Calu3 (cell line): Measurements from ENCODE around the gene CFAP44. TPM values are rescaled to one million over a fixed set of nuclear protein-coding genes. Genes with fewer than 3 reads are reported as not detected.
"Not testable (repeated sequence)": the region's sequence is repeated elsewhere in the genome, so short reads cannot be mapped to it uniquely, and the experiment has no call there.

Source experiments
- BruUV-seq: library from RNA; stranded (reverse); fragments of 400-500 nt; replicated peaks from 2 replicates; lab custom pipeline; 2021; lab: Mats Ljungman, UMichigan
- CTCF ChIA-PET: fragments of 300-600 bp; sonication (Branson Sonifier 250); formaldehyde crosslinking; loops from one replicate; lab custom pipeline; 2022; ENCODE audit warnings: antibody characterized with exemption; lab: Charles Lee
- DNase-seq: peaks from one replicate; pipeline ENCODE4 v3.0.0; 2022
- H3K27ac Mint-ChIP-seq: one replicate; pipeline ENCODE4 v1.8.0; 2022; ENCODE audit warnings: mixed read lengths; ENCODE audit not compliant: unreplicated experiment
- H3K27me3 Mint-ChIP-seq: one replicate; pipeline ENCODE4 v1.8.0; 2022; ENCODE audit warnings: mixed read lengths; ENCODE audit not compliant: unreplicated experiment
- H3K36me3 Mint-ChIP-seq: one replicate; pipeline ENCODE4 v1.8.0; 2022; ENCODE audit warnings: mild to moderate bottlenecking, moderate library complexity, mixed read lengths; ENCODE audit not compliant: insufficient read depth, unreplicated experiment
- H3K4me1 Mint-ChIP-seq: one replicate; pipeline ENCODE4 v1.8.0; 2022; ENCODE audit warnings: mild to moderate bottlenecking, low read depth, mixed read lengths; ENCODE audit not compliant: unreplicated experiment
- H3K4me3 Mint-ChIP-seq: one replicate; pipeline ENCODE4 v1.8.0; 2022; ENCODE audit warnings: mild to moderate bottlenecking, low read depth, moderate library complexity, mixed read lengths; ENCODE audit not compliant: unreplicated experiment
- H3K9me3 Mint-ChIP-seq: one replicate; pipeline ENCODE4 v1.8.0; 2022; ENCODE audit warnings: low read depth, mixed read lengths; ENCODE audit not compliant: unreplicated experiment
- CTCF ChIP-seq: fragments of 200-600 bp; IDR thresholded peaks from one replicate; pipeline ENCODE4 v1.8.0; 2022; ENCODE audit warnings: antibody characterized with exemption; ENCODE audit not compliant: unreplicated experiment
- intact Hi-C: fragments of 100-400 bp; cut with micrococcal nuclease; formaldehyde crosslinking; loops from one replicate; pipeline ENCODE4 v1.10.0; 2022; ENCODE audit not compliant: unreplicated experiment
- total RNA-seq: library from RNA; stranded (reverse); gene quantifications from 2 replicates; pipeline ENCODE4 v1.2.3, GENCODE V29; 2022

CFAP44 gene
- total RNA-seq, 1 experiment from 2014 or later = 13.1 TPM

- no peaks in the 10 kb centered on the region for H3K4me1 Mint-ChIP-seq
- intact Hi-C loops = no loop called here
- no peak overlapping the region for H3K4me3 Mint-ChIP-seq
- no peak overlapping the region for H3K27ac Mint-ChIP-seq
- no TSS peak for BruUV-seq
- DNase-seq = no peak
- no peak for TF ChIP-seq CTCF
- CTCF ChIA-PET = no interaction called here
- H3K27me3 Mint-ChIP-seq = no peaks in the 10 kb centered on the region
- H3K9me3 Mint-ChIP-seq = peaks cover 2% of the 10 kb centered on the region
- H3K36me3 Mint-ChIP-seq = peaks cover 8% of the 10 kb centered on the region
Observed at GRCh38 chr3:113461488-113461887, 20.2 kb upstream of the CFAP44 start.

GRCh38 chr3:113458554-113458953 is 17.3 kb upstream of the CFAP44 start:
- H3K36me3 Mint-ChIP-seq, BruUV-seq, H3K27me3 Mint-ChIP-seq, H3K4me1 Mint-ChIP-seq, intact Hi-C loops, DNase-seq, H3K9me3 Mint-ChIP-seq, H3K27ac Mint-ChIP-seq, H3K4me3 Mint-ChIP-seq: not testable (repeated sequence)
- CTCF ChIA-PET = interaction anchor here (0.5 kb wide), 1 partner anchor 230 kb away, joined by 3 read pairs; no protein-coding TSS in a partner anchor

GRCh38 chr3:113455446-113455845 is 14.2 kb upstream of the CFAP44 start:
- BruUV-seq = no TSS peak
- CTCF ChIA-PET = no interaction called here
- DNase-seq = no peak

GRCh38 chr3:113454630-113455029 is 13.3 kb upstream of the CFAP44 start:
- no peak for TF ChIP-seq CTCF
- H3K9me3 Mint-ChIP-seq = no peaks in the 10 kb centered on the region
- intact Hi-C loops = no loop called here
- no peaks in the 10 kb centered on the region for H3K4me1 Mint-ChIP-seq
- H3K36me3 Mint-ChIP-seq = peaks cover 9% of the 10 kb centered on the region
- no peaks in the 10 kb centered on the region for H3K27me3 Mint-ChIP-seq
- H3K27ac Mint-ChIP-seq = no peak overlapping the region
- no TSS peak for BruUV-seq
- DNase-seq = no peak
- H3K4me3 Mint-ChIP-seq = no peak overlapping the region
- CTCF ChIA-PET = no interaction called here

More at GRCh38 chr3:113455446-113455845, 14.2 kb upstream of the CFAP44 start:
- no peak for TF ChIP-seq CTCF
- H3K4me3 Mint-ChIP-seq = no peak overlapping the region
- no peaks in the 10 kb centered on the region for H3K4me1 Mint-ChIP-seq
- intact Hi-C loops = no loop called here
- peaks cover 10% of the 10 kb centered on the region for H3K36me3 Mint-ChIP-seq
- no peaks in the 10 kb centered on the region for H3K27me3 Mint-ChIP-seq
- H3K9me3 Mint-ChIP-seq = no peaks in the 10 kb centered on the region
- no peak overlapping the region for H3K27ac Mint-ChIP-seq

- TF ChIP-seq CTCF = no peak
- H3K4me1 Mint-ChIP-seq = no peaks in the 10 kb centered on the region
- peaks cover 9% of the 10 kb centered on the region for H3K36me3 Mint-ChIP-seq
- H3K27me3 Mint-ChIP-seq = no peaks in the 10 kb centered on the region
- CTCF ChIA-PET = no interaction called here
- intact Hi-C loops = no loop called here
- no peak for DNase-seq
- no peak overlapping the region for H3K4me3 Mint-ChIP-seq
- no peak overlapping the region for H3K27ac Mint-ChIP-seq
- H3K9me3 Mint-ChIP-seq = no peaks in the 10 kb centered on the region
- BruUV-seq = no TSS peak
Observed at GRCh38 chr3:113454057-113454456, 12.8 kb upstream of the CFAP44 start.
